ENCODE data around the gene AQR.

- no peak for TF ChIP-seq CTCF (IDR thresholded peaks at IDR 0.05)
- no peak for TF ChIP-seq POLR2A (IDR thresholded peaks at IDR 0.05)
Observed at GRCh38 chr15:34893967-34894366, 75.6 kb downstream of the AQR start.

All from esophagus squamous epithelium (tissue), 4 donors.